Memory B cell (primary cell): ENCODE data around the gene SLC38A1.
"Not testable (repeated sequence)": the region's sequence is repeated elsewhere in the genome, so short reads cannot be mapped to it uniquely, and the experiment has no call there.

Experiments
- ATAC-seq: fragments of 150-1000 bp; cut with Tn5 transposase; 2 replicates; pipeline ENCODE4 v1.10.0; 2021; ENCODE audit warnings: low read depth, mild to moderate bottlenecking, moderate library complexity
- DNase-seq, 2 donors: peaks; one replicate each; pipeline ENCODE4 v3.0.0; 2022; ENCODE audit warnings: low spot score in 2 of 2
- H3K27ac Mint-ChIP-seq: one replicate; pipeline ENCODE4 v1.8.0; 2022; ENCODE audit warnings: mild to moderate bottlenecking, moderate library complexity, mixed read lengths
- H3K27me3 Mint-ChIP-seq: one replicate; pipeline ENCODE4 v1.8.0; 2022; ENCODE audit warnings: mixed read lengths
- H3K36me3 Mint-ChIP-seq: one replicate; pipeline ENCODE4 v1.8.0; 2022; ENCODE audit warnings: mild to moderate bottlenecking, mixed read lengths
- H3K4me1 Mint-ChIP-seq: one replicate; pipeline ENCODE4 v1.8.0; 2022; ENCODE audit warnings: mixed read lengths
- H3K4me3 Mint-ChIP-seq: one replicate; pipeline ENCODE4 v1.8.0; 2022; ENCODE audit warnings: mild to moderate bottlenecking, moderate library complexity, mixed read lengths
- H3K9me3 Mint-ChIP-seq: one replicate; pipeline ENCODE4 v1.8.0; 2022; ENCODE audit warnings: mixed read lengths

SLC38A1 gene

GRCh38 chr12:46190533-46190932 is 78.3 kb downstream of the SLC38A1 start:
- peaks cover 40% of the 10 kb centered on the region for H3K4me1 Mint-ChIP-seq
- H3K4me3 Mint-ChIP-seq, H3K27me3 Mint-ChIP-seq, DNase-seq, ATAC-seq, H3K9me3 Mint-ChIP-seq: not testable (repeated sequence)
- H3K27ac Mint-ChIP-seq = peak overlapping the region; percentile 75
- H3K36me3 Mint-ChIP-seq = peaks cover 39% of the 10 kb centered on the region

- H3K4me3 Mint-ChIP-seq = no peak overlapping the region
- no peak for DNase-seq
- no peaks in the 10 kb centered on the region for H3K27me3 Mint-ChIP-seq
- peak overlapping the region; percentile 63 for H3K27ac Mint-ChIP-seq
- no peak for ATAC-seq
- no peaks in the 10 kb centered on the region for H3K9me3 Mint-ChIP-seq
- H3K36me3 Mint-ChIP-seq = peaks cover 27% of the 10 kb centered on the region
- peaks cover 51% of the 10 kb centered on the region for H3K4me1 Mint-ChIP-seq
Measured at GRCh38 chr12:46188170-46188569, 80.7 kb downstream of the SLC38A1 start.

GRCh38 chr12:46187023-46187422 is 81.8 kb downstream of the SLC38A1 start:
- Mint-ChIP-seq H3K36me3 (peaks cover 22% of the 10 kb centered on the region), H3K27ac (peak overlapping the region; percentile 80), H3K4me3 (no peak overlapping the region), H3K9me3 (no peaks in the 10 kb centered on the region), H3K27me3 (no peaks in the 10 kb centered on the region), H3K4me1 (peaks cover 46% of the 10 kb centered on the region)
- ATAC-seq (peak; percentile 58), DNase-seq (no peak)

DNA sequence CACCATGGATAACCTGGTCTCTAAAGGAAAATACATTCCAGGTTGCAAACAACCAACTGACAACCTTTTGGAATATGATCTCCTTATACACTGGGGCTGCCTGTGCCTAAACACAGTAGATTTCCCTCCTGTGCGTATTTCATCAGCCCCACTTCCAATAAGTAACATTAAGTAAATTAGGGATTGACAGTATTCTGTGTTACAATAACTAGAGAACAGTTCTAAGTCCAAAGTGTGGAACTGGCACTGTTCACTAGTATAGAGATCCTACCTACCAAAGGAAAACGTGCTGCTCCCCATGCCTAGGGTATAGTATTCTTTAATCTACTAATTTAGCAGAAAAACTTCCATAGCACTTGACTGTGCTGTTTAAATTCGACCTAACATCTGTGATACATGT is 82.8 kb downstream of the SLC38A1 start:
- no peak overlapping the region for H3K4me3 Mint-ChIP-seq
- no peaks in the 10 kb centered on the region for H3K27me3 Mint-ChIP-seq
- peak overlapping the region; percentile 79 for H3K27ac Mint-ChIP-seq
- peaks cover 14% of the 10 kb centered on the region for H3K36me3 Mint-ChIP-seq
- ATAC-seq = no peak
- peaks cover 49% of the 10 kb centered on the region for H3K4me1 Mint-ChIP-seq
- no peak for DNase-seq
- H3K9me3 Mint-ChIP-seq = no peaks in the 10 kb centered on the region

DNA sequence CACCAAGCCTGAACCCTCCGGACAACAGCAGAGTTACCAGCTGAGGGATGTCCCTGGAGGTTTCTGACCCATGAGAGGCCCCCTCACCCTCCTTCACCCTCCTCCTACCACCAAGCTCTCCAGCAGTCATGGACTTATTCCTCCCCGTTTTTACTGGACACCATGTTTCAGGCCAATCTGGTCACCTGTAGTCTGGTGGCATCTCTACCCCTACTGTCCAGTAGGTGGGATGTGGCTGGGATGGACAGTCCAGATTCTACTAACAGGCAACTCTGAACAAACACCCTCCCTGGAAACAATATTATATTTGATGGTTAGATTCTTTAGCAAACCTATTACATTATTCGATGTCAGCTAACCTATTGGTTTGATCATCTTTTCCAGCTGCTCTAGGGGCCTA is 83.2 kb downstream of the SLC38A1 start:
- Mint-ChIP-seq H3K27ac (peak overlapping the region; percentile 79), H3K9me3 (no peaks in the 10 kb centered on the region), H3K4me3 (no peak overlapping the region), H3K4me1 (peaks cover 48% of the 10 kb centered on the region), H3K27me3 (no peaks in the 10 kb centered on the region), H3K36me3 (peaks cover 12% of the 10 kb centered on the region)
- ATAC-seq = no peak
- DNase-seq = no peak

DNA sequence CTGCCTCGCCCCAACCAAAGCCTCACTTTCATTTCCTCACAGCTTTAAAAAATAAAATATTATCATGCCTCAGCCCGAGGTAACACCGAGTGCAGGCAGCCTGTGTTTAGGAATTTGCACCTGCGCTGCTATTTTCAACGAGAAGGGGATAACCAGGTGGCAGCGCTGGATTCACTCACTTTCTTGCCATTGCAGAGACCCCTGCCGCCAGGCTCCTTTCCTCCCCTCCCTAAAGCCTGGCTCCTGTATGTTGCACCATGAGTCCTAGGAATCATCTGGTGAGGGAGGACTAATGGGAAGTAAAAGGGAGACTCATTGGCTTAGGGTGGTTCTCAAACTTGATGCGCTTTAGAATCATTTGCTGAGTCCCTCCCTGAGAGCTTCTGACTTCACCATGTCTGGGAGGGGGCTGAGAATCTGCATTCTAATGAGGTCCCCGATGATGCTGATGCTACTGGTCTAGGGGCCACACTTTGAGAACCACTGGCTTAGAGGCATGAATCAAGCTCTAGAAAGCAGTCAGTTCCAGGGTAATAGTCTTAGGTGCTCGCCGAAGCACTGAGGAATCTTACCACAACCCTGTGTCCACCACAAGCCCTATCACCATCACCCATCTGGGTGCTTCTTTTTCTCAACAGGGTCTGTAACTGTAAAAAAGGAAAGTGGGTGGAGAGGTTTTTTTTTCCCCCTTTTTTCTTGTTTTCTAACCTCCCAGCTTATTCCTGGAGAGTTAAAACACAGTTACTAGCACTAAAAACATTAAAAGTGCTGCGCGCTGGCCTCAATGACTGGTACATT is 83.8 kb downstream of the SLC38A1 start:
- peak overlapping the region; percentile 79 for H3K27ac Mint-ChIP-seq
- DNase-seq (no peak), ATAC-seq (no peak)
- H3K27me3 Mint-ChIP-seq = no peaks in the 10 kb centered on the region
- no peaks in the 10 kb centered on the region for H3K9me3 Mint-ChIP-seq
- H3K36me3 Mint-ChIP-seq = peaks cover 7% of the 10 kb centered on the region
- no peak overlapping the region for H3K4me3 Mint-ChIP-seq
- peaks cover 47% of the 10 kb centered on the region for H3K4me1 Mint-ChIP-seq

DNA sequence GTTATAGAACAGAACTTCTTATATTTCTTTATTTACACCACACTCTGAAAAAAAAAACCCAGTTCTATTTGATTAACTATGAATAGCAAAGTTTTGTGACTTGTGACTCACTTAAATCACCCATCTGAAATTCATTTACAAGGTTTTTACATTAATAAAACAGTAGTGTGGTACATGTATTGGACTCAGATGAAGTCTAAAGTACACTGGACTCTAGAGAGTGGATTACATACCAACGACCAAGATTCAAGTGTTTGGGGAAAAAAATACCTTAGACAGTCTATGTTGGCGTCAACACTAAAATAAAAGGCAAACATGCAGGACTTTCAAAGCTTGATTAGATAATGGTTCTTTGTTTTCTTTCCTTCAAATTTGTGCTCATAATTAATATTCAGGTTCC is 85.7 kb downstream of the SLC38A1 start:
- no peaks in the 10 kb centered on the region for H3K9me3 Mint-ChIP-seq
- no peak for DNase-seq
- H3K27me3 Mint-ChIP-seq = no peaks in the 10 kb centered on the region
- peak overlapping the region; percentile 51 for H3K27ac Mint-ChIP-seq
- H3K36me3 Mint-ChIP-seq = peaks cover 2% of the 10 kb centered on the region
- no peak overlapping the region for H3K4me3 Mint-ChIP-seq
- H3K4me1 Mint-ChIP-seq = peaks cover 56% of the 10 kb centered on the region
- no peak for ATAC-seq

- Mint-ChIP-seq H3K27ac (no peak overlapping the region), H3K9me3 (no peaks in the 10 kb centered on the region), H3K27me3 (no peaks in the 10 kb centered on the region), H3K4me1 (peaks cover 54% of the 10 kb centered on the region), H3K4me3 (no peak overlapping the region), H3K36me3 (peaks cover 2% of the 10 kb centered on the region)
- ATAC-seq = no peak
- DNase-seq = no peak
Measured at GRCh38 chr12:46181465-46181864, 87.4 kb downstream of the SLC38A1 start.

DNA sequence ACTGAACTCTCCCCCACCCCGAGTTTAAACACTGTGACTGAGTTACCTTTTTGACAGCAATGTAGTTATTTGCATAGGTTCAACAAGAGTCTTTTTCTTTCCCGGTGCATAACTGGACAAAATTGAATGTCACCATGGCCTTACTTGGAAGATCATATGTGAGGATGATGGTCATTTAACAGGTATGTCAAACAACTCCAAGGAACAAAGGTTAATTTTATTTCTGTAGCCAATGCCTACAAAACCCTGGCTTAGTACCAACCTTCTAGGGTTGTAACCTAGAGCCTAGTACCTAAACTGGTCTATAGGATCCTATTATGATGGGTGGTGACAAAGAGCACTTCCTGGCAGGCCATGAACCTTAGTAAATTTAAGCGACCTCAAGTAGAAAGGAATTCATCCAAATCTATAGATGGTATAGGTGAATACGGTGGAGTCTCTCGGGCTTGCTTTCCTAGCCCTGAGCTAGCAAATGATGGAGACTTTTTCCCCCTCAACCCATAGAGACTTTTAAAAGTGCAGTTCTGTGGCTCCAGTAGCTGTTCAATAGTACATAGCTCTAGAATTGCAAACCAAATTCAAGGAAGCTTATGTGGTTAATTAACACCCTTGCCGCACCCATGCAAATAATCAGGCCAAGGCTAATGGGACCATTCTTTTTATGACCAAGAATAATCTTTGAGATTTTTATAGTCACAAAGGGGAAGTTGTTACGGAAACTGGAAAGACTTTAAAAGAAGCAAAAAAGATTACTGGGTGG is 89.0 kb downstream of the SLC38A1 start:
- H3K27ac Mint-ChIP-seq = peak overlapping the region; percentile 68
- no peaks in the 10 kb centered on the region for H3K27me3 Mint-ChIP-seq
- ATAC-seq (peak; percentile 81), DNase-seq (peak in 1 of 2 donors; percentile 24)
- H3K9me3 Mint-ChIP-seq = no peaks in the 10 kb centered on the region
- H3K36me3 Mint-ChIP-seq = peaks cover 2% of the 10 kb centered on the region
- peaks cover 43% of the 10 kb centered on the region for H3K4me1 Mint-ChIP-seq
- peak overlapping the region; percentile 62 for H3K4me3 Mint-ChIP-seq

- Mint-ChIP-seq H3K36me3 (no peaks in the 10 kb centered on the region), H3K27me3 (no peaks in the 10 kb centered on the region), H3K27ac (peak overlapping the region; percentile 35), H3K4me3 (peak overlapping the region; percentile 53), H3K4me1 (peaks cover 44% of the 10 kb centered on the region), H3K9me3 (no peaks in the 10 kb centered on the region)
- DNase-seq (no peak), ATAC-seq (peak; percentile 41)
Measured at GRCh38 chr12:46177837-46178608, 90.8 kb downstream of the SLC38A1 start.

- Mint-ChIP-seq H3K4me3 (peak overlapping the region; percentile 57), H3K4me1 (peaks cover 44% of the 10 kb centered on the region), H3K9me3 (no peaks in the 10 kb centered on the region), H3K27me3 (no peaks in the 10 kb centered on the region), H3K27ac (peak overlapping the region; percentile 62), H3K36me3 (no peaks in the 10 kb centered on the region)
- DNase-seq (no peak), ATAC-seq (peak; percentile 48)
Measured at GRCh38 chr12:46177025-46177424, 91.8 kb downstream of the SLC38A1 start.

DNA sequence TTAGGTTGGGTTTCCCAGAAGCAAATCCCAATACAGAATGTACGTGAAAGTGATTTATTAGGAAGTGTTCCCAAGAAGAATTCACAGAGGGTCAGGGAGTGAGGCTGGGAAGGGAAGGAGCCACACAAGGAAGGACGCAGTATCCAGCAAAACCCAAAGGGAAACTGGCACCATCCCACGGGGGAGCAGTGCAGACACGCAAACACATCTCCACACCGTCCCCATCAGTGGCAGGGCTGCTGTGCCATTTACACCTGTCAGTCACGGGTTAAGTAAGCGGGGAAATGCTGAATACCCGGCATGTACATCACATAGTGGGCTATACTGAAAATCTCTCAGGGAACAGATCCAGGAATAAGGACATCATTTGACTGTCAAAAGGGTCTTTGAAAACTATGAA is 93.9 kb downstream of the SLC38A1 start:
- Mint-ChIP-seq H3K4me1 (peaks cover 40% of the 10 kb centered on the region), H3K36me3 (no peaks in the 10 kb centered on the region), H3K27me3 (no peaks in the 10 kb centered on the region), H3K4me3 (no peak overlapping the region), H3K27ac (peak overlapping the region; percentile 72), H3K9me3 (peaks cover under 1% of the 10 kb centered on the region)
- DNase-seq = no peak
- no peak for ATAC-seq

- ATAC-seq = peak; percentile 69
- H3K27me3 Mint-ChIP-seq = no peaks in the 10 kb centered on the region
- peaks cover 34% of the 10 kb centered on the region for H3K4me1 Mint-ChIP-seq
- peak overlapping the region; percentile 45 for H3K4me3 Mint-ChIP-seq
- peaks cover 2% of the 10 kb centered on the region for H3K9me3 Mint-ChIP-seq
- no peak for DNase-seq
- H3K27ac Mint-ChIP-seq = peak overlapping the region; percentile 72
- H3K36me3 Mint-ChIP-seq = no peaks in the 10 kb centered on the region
Measured at GRCh38 chr12:46174061-46174662, 94.7 kb downstream of the SLC38A1 start.
